H9 (cell line): ENCODE measurements around the gene RACGAP1. TPM values are rescaled to one million over a fixed set of nuclear protein-coding genes. Genes with fewer than 3 reads are reported as not detected.

Experiments
- DNase-seq: peaks from one replicate; pipeline ENCODE4 v3.0.0-alpha.2; 2017
- H2AFZ ChIP-seq: one replicate; pipeline ENCODE4 v1.6.1; 2013; ENCODE audit warnings: mild to moderate bottlenecking, low read length, control low read depth, moderate library complexity
- H2AK5ac ChIP-seq: 2 replicates; pipeline ENCODE4 v1.6.1; 2013; ENCODE audit warnings: low read length, control low read depth, mixed read lengths; ENCODE audit not compliant: insufficient read length
- H2BK120ac ChIP-seq: one replicate; pipeline ENCODE4 v1.6.1; 2013; ENCODE audit warnings: low read depth, mild to moderate bottlenecking, low read length, control low read depth, inconsistent platforms; ENCODE audit not compliant: poor library complexity, severe bottlenecking
- H2BK12ac ChIP-seq: 2 replicates; pipeline ENCODE4 v1.6.1; 2013; ENCODE audit warnings: low read length, control low read depth, mixed read lengths, low read depth; ENCODE audit not compliant: insufficient read length
- H2BK15ac ChIP-seq: 2 replicates; pipeline ENCODE4 v1.6.1; 2013; ENCODE audit warnings: low read depth, low read length, control low read depth
- H2BK20ac ChIP-seq: one replicate; pipeline ENCODE4 v1.6.1; 2013; ENCODE audit warnings: low read depth, mild to moderate bottlenecking, low read length, control low read depth, inconsistent platforms; ENCODE audit not compliant: poor library complexity, severe bottlenecking
- H2BK5ac ChIP-seq: 2 replicates; pipeline ENCODE4 v1.6.1; 2013; ENCODE audit warnings: low read length, control low read depth, mixed read lengths; ENCODE audit not compliant: insufficient read length
- H3K14ac ChIP-seq: 2 replicates; pipeline ENCODE4 v1.6.1; 2013; ENCODE audit warnings: low read length, control low read depth; ENCODE audit not compliant: insufficient read depth
- H3K18ac ChIP-seq: 2 replicates; pipeline ENCODE4 v1.6.1; 2013; ENCODE audit warnings: low read depth, mild to moderate bottlenecking, mixed read lengths, low read length, control low read depth; ENCODE audit not compliant: insufficient read length
- H3K23ac ChIP-seq: 2 replicates; pipeline ENCODE4 v1.6.1; 2013; ENCODE audit warnings: low read length, control low read depth, mixed read lengths, low read depth; ENCODE audit not compliant: insufficient read length
- H3K23me2 ChIP-seq: 2 replicates; pipeline ENCODE4 v1.6.1; 2013; ENCODE audit warnings: low read depth, mild to moderate bottlenecking, mixed read lengths, low read length, control low read depth; ENCODE audit not compliant: insufficient read length, poor library complexity, severe bottlenecking
- H3K27ac ChIP-seq: 2 replicates; pipeline ENCODE4 v1.5.1; 2013; ENCODE audit warnings: low read length, control low read depth, mixed read lengths, low read depth; ENCODE audit not compliant: insufficient read length
- H3K27me3 ChIP-seq: 2 replicates; pipeline ENCODE4 v1.6.1; 2013; ENCODE audit warnings: low read length, control low read depth, inconsistent platforms; ENCODE audit not compliant: insufficient read depth
- H3K4ac ChIP-seq: 2 replicates; pipeline ENCODE4 v1.6.1; 2013; ENCODE audit warnings: low read depth, mild to moderate bottlenecking, control low read depth, inconsistent platforms, low read length, moderate library complexity
- H3K4me1 ChIP-seq: 2 replicates; pipeline ENCODE4 v1.6.1; 2013; ENCODE audit warnings: low read length, control low read depth, inconsistent platforms; ENCODE audit not compliant: insufficient read depth
- H3K4me2 ChIP-seq: 2 replicates; pipeline ENCODE4 v1.6.1; 2013; ENCODE audit warnings: low read length, control low read depth, mixed read lengths; ENCODE audit not compliant: insufficient read length, insufficient read depth
- H3K56ac ChIP-seq: 2 replicates; pipeline ENCODE4 v1.6.1; 2013; ENCODE audit warnings: low read depth, mild to moderate bottlenecking, mixed read lengths, low read length, control low read depth; ENCODE audit not compliant: insufficient read length
- H3K79me1 ChIP-seq: 2 replicates; pipeline ENCODE4 v1.6.1; 2013; ENCODE audit warnings: low read depth, mild to moderate bottlenecking, moderate library complexity, low read length, control low read depth, inconsistent platforms; ENCODE audit not compliant: insufficient read depth, poor library complexity, severe bottlenecking
- H3K79me2 ChIP-seq: 2 replicates; pipeline ENCODE4 v1.6.1; 2013; ENCODE audit warnings: low read length, control low read depth, inconsistent platforms; ENCODE audit not compliant: insufficient read depth
- H3K9ac ChIP-seq: 2 replicates; pipeline ENCODE4 v1.6.1; 2013; ENCODE audit warnings: low read length, control low read depth, mixed read lengths; ENCODE audit not compliant: insufficient read length; ENCODE audit errors: extremely low read depth
- H3K9me3 ChIP-seq: one replicate; pipeline ENCODE4 v1.6.1; 2013; ENCODE audit warnings: low read depth, low read length, inconsistent platforms; ENCODE audit not compliant: control insufficient read depth
- H3T11ph ChIP-seq: one replicate; pipeline ENCODE4 v1.6.1; 2013; ENCODE audit warnings: mild to moderate bottlenecking, low read length, control low read depth, inconsistent platforms
- H4K20me1 ChIP-seq: one replicate; pipeline ENCODE4 v1.6.1; 2013; ENCODE audit not compliant: control insufficient read depth, insufficient read length, insufficient read depth
- H4K5ac ChIP-seq: 2 replicates; pipeline ENCODE4 v1.6.1; 2013; ENCODE audit warnings: low read depth, mild to moderate bottlenecking, mixed read lengths, low read length, control low read depth; ENCODE audit not compliant: insufficient read length
- H4K8ac ChIP-seq: replicated peaks from 2 replicates; pipeline ENCODE4 v1.6.1; 2013; ENCODE audit warnings: low read length, control low read depth, mixed read lengths, low read depth; ENCODE audit not compliant: insufficient read length
- H4K91ac ChIP-seq: 2 replicates; pipeline ENCODE4 v1.6.1; 2013; ENCODE audit warnings: low read depth, mild to moderate bottlenecking, moderate library complexity, mixed read lengths, low read length, control low read depth; ENCODE audit not compliant: insufficient read length
- H3K27ac Mint-ChIP-seq, 3 experiments: 2 replicates in 2 of 3; 3 replicates in 1 of 3; pipeline ENCODE4 v1.8.0; 2020 to 2021; ENCODE audit warnings: mixed read lengths in 3 of 3, mild to moderate bottlenecking in 1 of 3, moderate library complexity in 1 of 3
- H3K27me3 Mint-ChIP-seq: 2 replicates; pipeline ENCODE4 v1.8.0; 2021; ENCODE audit warnings: low read depth, mild to moderate bottlenecking, moderate library complexity, mixed read lengths
- H3K36me3 Mint-ChIP-seq, 3 experiments: 2 replicates in 2 of 3; 3 replicates in 1 of 3; pipeline ENCODE4 v1.8.0; 2020 to 2021; ENCODE audit warnings: low read depth in 3 of 3, mixed read lengths in 3 of 3; ENCODE audit not compliant: insufficient read depth in 1 of 3
- H3K4me1 Mint-ChIP-seq, 2 experiments: 2 replicates each; pipeline ENCODE4 v1.8.0; 2020; ENCODE audit warnings: mixed read lengths in 2 of 2
- H3K4me3 Mint-ChIP-seq, 2 experiments: 2 replicates in 1 of 2; 3 replicates in 1 of 2; pipeline ENCODE4 v1.8.0; 2020 to 2021; ENCODE audit warnings: mild to moderate bottlenecking in 2 of 2, mixed read lengths in 2 of 2, moderate library complexity in 1 of 2
- H3K9me3 Mint-ChIP-seq, 2 experiments: 2 replicates in 1 of 2; 3 replicates in 1 of 2; pipeline ENCODE4 v1.8.0; 2020; ENCODE audit warnings: mild to moderate bottlenecking in 2 of 2, mixed read lengths in 2 of 2, moderate library complexity in 1 of 2
- CTCF ChIP-seq: fragments of 200-600 bp; sonication (generic); conservative IDR thresholded peaks from 3 replicates; pipeline ENCODE4 v1.8.0; 2021; ENCODE audit warnings: antibody characterized with exemption, mild to moderate bottlenecking
- whole genome bisulfite sequencing: extraction: QIAGEN DNeasy Blood & Tissue Kit; methylation state at CpG from one replicate; pipeline ENCODE4 v1.1.7; 2013; ENCODE audit warnings: missing lambda C conversion rate, low lambda C conversion rate, mixed read lengths; ENCODE audit not compliant: insufficient read length; ENCODE audit errors: extremely low coverage; 5-methylcytosine and 5-hydroxymethylcytosine counted together
- total RNA-seq: library from RNA; stranded (reverse); gene quantifications from 2 replicates; pipeline ENCODE4 v1.2.1, GENCODE V29; 2021

RACGAP1 gene
- total RNA-seq, 1 experiment from 2014 or later, result 64.8 TPM

- Histone ChIP-seq H3K4ac (no peak overlapping the region), H4K5ac (no peak overlapping the region), H2AFZ (no peak overlapping the region), H3T11ph (no peak overlapping the region), H3K4me2 (no peak overlapping the region), H4K91ac (no peak overlapping the region), H3K27me3 (no peaks in the 10 kb centered on the region; the same call in 1 of the 2 replicates), H3K23me2 (no peaks in the 10 kb centered on the region), H2BK12ac (no peak overlapping the region), H2BK120ac (no peak overlapping the region), H2BK15ac (no peak overlapping the region), H3K23ac (no peak overlapping the region), H3K9ac (no peak overlapping the region), H3K79me2 (no peaks in the 10 kb centered on the region), H3K4me1 (no peaks in the 10 kb centered on the region), H3K9me3 (no peaks in the 10 kb centered on the region), H4K8ac (no peak overlapping the region), H4K20me1 (no peaks in the 10 kb centered on the region), H2AK5ac (no peak overlapping the region), H3K79me1 (no peaks in the 10 kb centered on the region), H2BK20ac (no peak overlapping the region), H3K14ac (no peak overlapping the region), H3K27ac (no peak overlapping the region), H2BK5ac (no peak overlapping the region), H3K18ac (no peak overlapping the region), H3K56ac (no peak overlapping the region)
- no peaks in the 10 kb centered on the region for H3K9me3 Mint-ChIP-seq
- H3K4me3 Mint-ChIP-seq, result no peak overlapping the region
- peaks cover 66% of the 10 kb centered on the region for H3K27me3 Mint-ChIP-seq
- no CpG with 5 or more reads among the region's 4 CpGs for WGBS
- peaks cover 11 to 15% of the 10 kb centered on the region in 2 experiments for H3K4me1 Mint-ChIP-seq
- no peak for TF ChIP-seq CTCF
- no peak for DNase-seq
- no peaks in the 10 kb centered on the region for H3K36me3 Mint-ChIP-seq
- no peak overlapping the region for H3K27ac Mint-ChIP-seq
Measured at GRCh38 chr12:50040657-50041056, 15.4 kb upstream of the RACGAP1 start.
